Medulla oblongata (tissue), 1 donor: ENCODE results near the gene ZCCHC7.

Source experiments
- DNase-seq: peaks from one replicate; pipeline ENCODE4 v3.0.0-alpha.2; 2015; ENCODE audit errors: extremely low spot score

Gene ZCCHC7

GRCh38 chr9:37336150-37336549, 215.8 kb downstream of the ZCCHC7 start:
- DNase-seq, result no peak

GRCh38 chr9:37337301-37337890, 217.0 kb downstream of the ZCCHC7 start:
- no peak for DNase-seq

- no peak for DNase-seq
Measured at GRCh38 chr9:37338218-37338617, 217.8 kb downstream of the ZCCHC7 start.

- DNase-seq, result no peak
Measured at GRCh38 chr9:37339923-37340322, 219.5 kb downstream of the ZCCHC7 start.

- DNase-seq, result no peak
Measured at GRCh38 chr9:37340961-37341360, 220.6 kb downstream of the ZCCHC7 start.

GRCh38 chr9:37341704-37342103, 221.3 kb downstream of the ZCCHC7 start:
- DNase-seq, result no peak

GRCh38 chr9:37342493-37342892, 222.1 kb downstream of the ZCCHC7 start:
- no peak for DNase-seq

GRCh38 chr9:37342895-37343294, 222.5 kb downstream of the ZCCHC7 start:
- no peak for DNase-seq

- no peak for DNase-seq
Measured at GRCh38 chr9:37343724-37344123, 223.3 kb downstream of the ZCCHC7 start.

- no peak for DNase-seq
Measured at GRCh38 chr9:37345038-37345437, 224.7 kb downstream of the ZCCHC7 start.

- DNase-seq, result no peak
Measured at GRCh38 chr9:37348917-37349316, 228.5 kb downstream of the ZCCHC7 start.

- DNase-seq, result no peak
Measured at GRCh38 chr9:37350486-37351190, 230.3 kb downstream of the ZCCHC7 start.

- no peak for DNase-seq
Measured at GRCh38 chr9:37353791-37354190, 233.4 kb downstream of the ZCCHC7 start.

GRCh38 chr9:37362430-37362829, 242.1 kb downstream of the ZCCHC7 start:
- DNase-seq, result no peak

GRCh38 chr9:37363124-37363523, 242.8 kb downstream of the ZCCHC7 start:
- no peak for DNase-seq

- no peak for DNase-seq
Measured at GRCh38 chr9:37364136-37364535, 243.8 kb downstream of the ZCCHC7 start.

- DNase-seq, result no peak
Measured at GRCh38 chr9:37364751-37365360, 244.5 kb downstream of the ZCCHC7 start.

- DNase-seq, result no peak
Measured at GRCh38 chr9:37369671-37370070, 249.3 kb downstream of the ZCCHC7 start.

- no peak for DNase-seq
Measured at GRCh38 chr9:37370282-37370681, 249.9 kb downstream of the ZCCHC7 start.

GRCh38 chr9:37370968-37371563, 250.7 kb downstream of the ZCCHC7 start:
- no peak for DNase-seq

- DNase-seq, result no peak
Measured at GRCh38 chr9:37371565-37372464, 251.4 kb downstream of the ZCCHC7 start.

- DNase-seq, result no peak
Measured at GRCh38 chr9:37372839-37373238, 252.5 kb downstream of the ZCCHC7 start.
